DMS153 treated with DMSO at 0.1 percent for 48 hours (cell line): Measurements from ENCODE around the gene HMGN2.
A peak's percentile ranks its signal among the peaks of the same experiment; 100 is the strongest.

Experiments
- DNase-seq: peaks from one replicate; lab custom pipeline; 2025; ENCODE audit not compliant: unreplicated experiment; lab: John Stamatoyannopoulos, UW

HMGN2 gene

GRCh38 chr1:26472320-26472900 lies at the start of gene HMGN2:
TSS of gene HMGN2 (plus strand) at chr1:26472440. CDS start at chr1:26472613, 173 bp downstream.
- DNase-seq, result no peak

GRCh38 chr1:26429721-26430120 lies 42.5 kb upstream of the HMGN2 start:
- no peak for DNase-seq

GRCh38 chr1:26431979-26432695 lies 40.1 kb upstream of the HMGN2 start, which contains the start of gene DHDDS:
TSS of gene DHDDS (plus strand) at chr1:26432321. CDS start at chr1:26432946, 625 bp downstream.
- DNase-seq, result peak; percentile 99

- DNase-seq, result no peak
These were observed 39.4 kb upstream of the HMGN2 start for GRCh38 chr1:26432793-26433192.

GRCh38 chr1:26434161-26434752 lies 38.0 kb upstream of the HMGN2 start:
- no peak for DNase-seq

GRCh38 chr1:26438041-26438440 lies 34.2 kb upstream of the HMGN2 start:
- DNase-seq, result no peak

- DNase-seq, result no peak
These were observed 32.0 kb upstream of the HMGN2 start for GRCh38 chr1:26440259-26440658.

GRCh38 chr1:26449868-26450267 lies 22.4 kb upstream of the HMGN2 start:
- DNase-seq, result no peak

GRCh38 chr1:26450908-26451307 lies 21.3 kb upstream of the HMGN2 start:
- no peak for DNase-seq

GRCh38 chr1:26452459-26453183 lies 19.6 kb upstream of the HMGN2 start:
- DNase-seq, result no peak

GRCh38 chr1:26459148-26459547 lies 13.1 kb upstream of the HMGN2 start:
- no peak for DNase-seq

- DNase-seq, result no peak
These were observed 12.6 kb upstream of the HMGN2 start for GRCh38 chr1:26459573-26460031.

GRCh38 chr1:26468911-26469310 lies 3.3 kb upstream of the HMGN2 start:
- no peak for DNase-seq

GRCh38 chr1:26469558-26469957 lies 2.7 kb upstream of the HMGN2 start:
- no peak for DNase-seq

GRCh38 chr1:26470878-26471497 lies 1.3 kb upstream of the HMGN2 start:
- DNase-seq, result peak; percentile 67

GRCh38 chr1:26471498-26472319 lies 531 bp upstream of the HMGN2 start:
- DNase-seq, result peak; percentile 92

GRCh38 chr1:26472901-26473845 lies 933 bp downstream of the HMGN2 start:
- DNase-seq, result peak; percentile 96

- no peak for DNase-seq
These were observed 2.6 kb downstream of the HMGN2 start for GRCh38 chr1:26474818-26475217.

GRCh38 chr1:26475989-26476388 lies 3.7 kb downstream of the HMGN2 start:
- DNase-seq, result no peak
